ENCODE data around the gene NOG.

- TF ChIP-seq, protein P1, sequence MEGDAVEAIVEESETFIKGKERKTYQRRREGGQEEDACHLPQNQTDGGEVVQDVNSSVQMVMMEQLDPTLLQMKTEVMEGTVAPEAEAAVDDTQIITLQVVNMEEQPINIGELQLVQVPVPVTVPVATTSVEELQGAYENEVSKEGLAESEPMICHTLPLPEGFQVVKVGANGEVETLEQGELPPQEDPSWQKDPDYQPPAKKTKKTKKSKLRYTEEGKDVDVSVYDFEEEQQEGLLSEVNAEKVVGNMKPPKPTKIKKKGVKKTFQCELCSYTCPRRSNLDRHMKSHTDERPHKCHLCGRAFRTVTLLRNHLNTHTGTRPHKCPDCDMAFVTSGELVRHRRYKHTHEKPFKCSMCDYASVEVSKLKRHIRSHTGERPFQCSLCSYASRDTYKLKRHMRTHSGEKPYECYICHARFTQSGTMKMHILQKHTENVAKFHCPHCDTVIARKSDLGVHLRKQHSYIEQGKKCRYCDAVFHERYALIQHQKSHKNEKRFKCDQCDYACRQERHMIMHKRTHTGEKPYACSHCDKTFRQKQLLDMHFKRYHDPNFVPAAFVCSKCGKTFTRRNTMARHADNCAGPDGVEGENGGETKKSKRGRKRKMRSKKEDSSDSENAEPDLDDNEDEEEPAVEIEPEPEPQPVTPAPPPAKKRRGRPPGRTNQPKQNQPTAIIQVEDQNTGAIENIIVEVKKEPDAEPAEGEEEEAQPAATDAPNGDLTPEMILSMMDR (IDR thresholded peaks at IDR 0.05), result no peak
- no peak for TF ChIP-seq POLR2A (IDR thresholded peaks at IDR 0.05)
- no peak for TF ChIP-seq EP300 (IDR thresholded peaks at IDR 0.05)
These were observed 36.7 kb downstream of the NOG start for GRCh38 chr17:56630202-56630601.

Data from tibial nerve (tissue), 4 donors.